Pancreas (tissue), 10 donors: ENCODE results near the gene FAM168A. TPM values are rescaled to one million over a fixed set of nuclear protein-coding genes. Genes with fewer than 3 reads are reported as not detected.

Experiments used
- ATAC-seq, 4 donors: fragments of 200-7000 bp; cut with Tn5 transposase; one replicate each; pipeline versions ENCODE4 v1.8.0 to v1.9.1; 2020; ENCODE audit warnings: mild to moderate bottlenecking in 4 of 4, moderate library complexity in 4 of 4
- DNase-seq, 6 donors: peaks; one replicate each; pipeline ENCODE4 v3.0.0-alpha.2; 2020
- FAIRE-seq: peaks from 2 replicates; lab custom pipeline; 2012; peaks lifted over from hg19 to GRCh38; lab: Jason Lieb, UNC
- H3K27ac ChIP-seq, 4 donors: fragments of 200-600 bp; sonication (generic); 1 replicate in 3 of 4; 2 replicates in 1 of 4; pipeline versions ENCODE4 v1.5.0 to v1.8.0; 2020
- H3K27me3 ChIP-seq, 4 donors: fragments of 200-600 bp; one replicate each; pipeline ENCODE4 v1.8.0; 2021
- H3K36me3 ChIP-seq, 3 donors: fragments of 200-600 bp; sonication (generic) in 1 of 3; one replicate each; pipeline versions ENCODE4 v1.5.0 to v1.8.0; 2020 to 2021
- H3K4me1 ChIP-seq, 3 donors: fragments of 200-600 bp; one replicate each; pipeline ENCODE4 v1.8.0; 2021
- H3K4me3 ChIP-seq, 4 donors: fragments of 200-600 bp; sonication (generic) in 2 of 4; one replicate each; pipeline versions ENCODE4 v1.5.0 to v1.8.0; 2020 to 2021
- H3K9me3 ChIP-seq, 4 donors: fragments of 200-600 bp; one replicate each; pipeline ENCODE4 v1.8.0; 2021
- CTCF ChIP-seq, 4 donors: fragments of 200-600 bp; sonication (generic) in 3 of 4; IDR thresholded peaks; one replicate each; pipeline versions ENCODE4 v1.5.0 to v1.8.0; 2021; ENCODE audit warnings: antibody characterized with exemption in 4 of 4
- WGBS, 2 donors: extraction: QIAGEN DNeasy Blood & Tissue Kit; methylation state at CpG; one replicate each; pipeline ENCODE4 v1.1.7; 2013; 5-methylcytosine and 5-hydroxymethylcytosine counted together
- intact Hi-C, 3 donors: fragments of 100-400 bp; cut with DNase I; formaldehyde crosslinking; loops; one replicate each; pipeline versions ENCODE4 v1.11.1 to v1.14.2; 2022
- polyA plus RNA-seq, 2 donors: library from polyadenylated mRNA; stranded (reverse); fragments of 200-250 nt; gene quantifications; one replicate each; pipeline ENCODE4 v1.2.3, GENCODE V29; 2013
- total RNA-seq, 6 donors: library from RNA; stranded (reverse); fragmentation: NEBNext Ultra II Directional in 4 of 6; extraction: Animal tissue kit (Norgen Biotek cat#: 25700) in 4 of 6; gene quantifications; one replicate each; pipeline versions ENCODE4 v1.2.1 to v1.2.4, GENCODE V29; 2021 to 2023
- donor health status: healthy with polysubstance abuse.
- donor health status: DM: no; HTN: no; CAD: no; lungs with moderate emphysema.
- donor health status: DM: no; HTN: no; CAD: no.
- donor health status: control.
- donor health status: control.
- donor health status: Bipolar disorder and iron deficiency.
- donor health status: DM: yes; HTN: yes; CAD: no.
- donor health status: DM: no; HTN: no; CAD: no.
- donor health status: DM: no; HTN: no; CAD: no.
- donor health status: DM: yes; HTN: yes; CAD: no.

The FAM168A gene
- total and polyA plus RNA-seq, 8 donors: 4.9 to 22.5 (median 13.4) TPM

- FAIRE-seq: no peak
- intact Hi-C loops: no loop called here
- WGBS, 2 donors: 78 to 83% methylated on average over 5 of the region's 5 CpGs
These were observed 166.5 kb downstream of the FAM168A start for GRCh38 chr11:73431396-73431795.

GRCh38 chr11:73430326-73430725, 167.6 kb downstream of the FAM168A start:
- intact Hi-C loops: no loop called here
- Histone ChIP-seq H3K36me3 (no peaks in the 10 kb centered on the region), H3K9me3 (no peaks in the 10 kb centered on the region), H3K4me1 (no peaks in the 10 kb centered on the region), H3K27me3 (no peaks in the 10 kb centered on the region), H3K27ac (no peak overlapping the region), H3K4me3 (no peak overlapping the region)
- no peak for TF ChIP-seq CTCF (IDR thresholded peaks at IDR 0.05)
- no peak for DNase-seq
- no peak for ATAC-seq
- FAIRE-seq: no peak
- WGBS, 2 donors: 96 to 100% methylated on average over 4 of the region's 4 CpGs

More at GRCh38 chr11:73431396-73431795, 166.5 kb downstream of the FAM168A start:
- TF ChIP-seq CTCF (IDR thresholded peaks at IDR 0.05): no peak
- H3K27ac ChIP-seq: no peak overlapping the region
- no peaks in the 10 kb centered on the region for H3K4me1 ChIP-seq
- H3K4me3 ChIP-seq: no peak overlapping the region
- H3K9me3 ChIP-seq: no peaks in the 10 kb centered on the region
- DNase-seq (no peak), ATAC-seq (no peak)
- H3K27me3 ChIP-seq: no peaks in the 10 kb centered on the region
- H3K36me3 ChIP-seq: no peaks in the 10 kb centered on the region

GRCh38 chr11:73429121-73429750, 168.7 kb downstream of the FAM168A start:
- DNase-seq: no peak
- no peak for ATAC-seq
- Histone ChIP-seq H3K27me3 (no peaks in the 10 kb centered on the region), H3K27ac (no peak overlapping the region), H3K4me3 (no peak overlapping the region), H3K9me3 (no peaks in the 10 kb centered on the region), H3K4me1 (no peaks in the 10 kb centered on the region), H3K36me3 (no peaks in the 10 kb centered on the region)
- no peak for TF ChIP-seq CTCF (IDR thresholded peaks at IDR 0.05)
- FAIRE-seq: no peak
- 77 to 80% methylated on average over 5 of the region's 5 CpGs for WGBS, 2 donors
- intact Hi-C loops: no loop called here

- no peak for DNase-seq
- intact Hi-C loops: no loop called here
- Histone ChIP-seq H3K9me3 (no peaks in the 10 kb centered on the region), H3K4me1 (no peaks in the 10 kb centered on the region), H3K4me3 (no peak overlapping the region), H3K36me3 (no peaks in the 10 kb centered on the region), H3K27me3 (no peaks in the 10 kb centered on the region), H3K27ac (no peak overlapping the region)
- ATAC-seq: no peak
- no peak for TF ChIP-seq CTCF (IDR thresholded peaks at IDR 0.05)
- FAIRE-seq: no peak
These were observed 169.2 kb downstream of the FAM168A start for GRCh38 chr11:73428699-73429098.

- ATAC-seq: no peak
- Histone ChIP-seq H3K4me1 (no peaks in the 10 kb centered on the region), H3K27ac (no peak overlapping the region), H3K4me3 (no peak overlapping the region), H3K27me3 (no peaks in the 10 kb centered on the region), H3K36me3 (no peaks in the 10 kb centered on the region), H3K9me3 (no peaks in the 10 kb centered on the region)
- FAIRE-seq: no peak
- no peak for TF ChIP-seq CTCF (IDR thresholded peaks at IDR 0.05)
- intact Hi-C loops: no loop called here
- no peak for DNase-seq
These were observed 169.7 kb downstream of the FAM168A start for GRCh38 chr11:73428227-73428626.
